Measurements from ENCODE around the gene UBC. TPM values are rescaled to one million over a fixed set of nuclear protein-coding genes. Genes with fewer than 3 reads are reported as not detected.
"Not testable (repeated sequence)": the region's sequence is repeated elsewhere in the genome, so short reads cannot be mapped to it uniquely, and the experiment has no call there.

The UBC gene
- total RNA-seq, 4 donors from 2014 or later = 1,276 to 1,840 (median 1,378) TPM

DNA sequence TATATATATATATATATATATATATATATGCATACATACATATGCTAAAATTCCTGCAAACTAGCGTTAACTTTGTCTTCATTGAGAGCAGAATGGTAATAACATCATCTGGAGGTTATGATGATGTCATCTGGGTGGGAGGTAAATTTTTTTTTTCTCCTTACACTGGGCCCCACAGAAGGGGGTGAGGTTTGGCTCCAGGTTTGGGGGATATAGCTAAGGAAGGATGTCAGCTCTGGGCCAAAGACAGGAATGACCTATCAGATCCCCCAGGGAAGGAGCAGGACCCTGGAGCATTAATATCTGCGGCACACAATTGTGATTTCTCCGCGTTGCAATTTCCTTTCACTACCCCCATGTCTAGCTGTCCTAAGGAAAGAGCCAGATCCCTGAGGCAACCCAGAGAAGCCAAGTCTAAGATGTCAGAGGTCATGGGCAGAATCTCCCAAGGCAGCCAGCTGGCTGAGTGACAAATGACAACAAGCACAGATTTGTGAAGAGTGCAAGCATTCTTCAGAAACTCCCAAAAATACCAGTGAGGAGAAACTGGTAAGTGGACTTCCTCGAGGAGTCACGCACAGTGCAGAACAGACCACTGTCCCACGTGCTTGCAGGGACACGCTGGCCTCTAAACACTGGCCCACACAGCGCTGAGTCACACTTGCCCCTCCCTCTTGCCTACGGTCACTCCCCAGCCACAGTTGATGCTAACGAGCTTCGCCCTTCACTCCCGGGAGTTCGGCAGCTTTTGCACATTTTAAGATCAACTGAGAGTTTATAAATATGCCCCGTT lies 9.9 kb downstream of the UBC start:
- peaks cover 0 to 43% (median 14%) of the 10 kb centered on the region in 4 donors for H3K4me1 ChIP-seq
- peak; percentile 26 to 46 for TF ChIP-seq POLR2A (IDR thresholded peaks at IDR 0.05)
- peak; percentile 86 to 97 for TF ChIP-seq EP300 (IDR thresholded peaks at IDR 0.05)
- TF ChIP-seq, protein P1, sequence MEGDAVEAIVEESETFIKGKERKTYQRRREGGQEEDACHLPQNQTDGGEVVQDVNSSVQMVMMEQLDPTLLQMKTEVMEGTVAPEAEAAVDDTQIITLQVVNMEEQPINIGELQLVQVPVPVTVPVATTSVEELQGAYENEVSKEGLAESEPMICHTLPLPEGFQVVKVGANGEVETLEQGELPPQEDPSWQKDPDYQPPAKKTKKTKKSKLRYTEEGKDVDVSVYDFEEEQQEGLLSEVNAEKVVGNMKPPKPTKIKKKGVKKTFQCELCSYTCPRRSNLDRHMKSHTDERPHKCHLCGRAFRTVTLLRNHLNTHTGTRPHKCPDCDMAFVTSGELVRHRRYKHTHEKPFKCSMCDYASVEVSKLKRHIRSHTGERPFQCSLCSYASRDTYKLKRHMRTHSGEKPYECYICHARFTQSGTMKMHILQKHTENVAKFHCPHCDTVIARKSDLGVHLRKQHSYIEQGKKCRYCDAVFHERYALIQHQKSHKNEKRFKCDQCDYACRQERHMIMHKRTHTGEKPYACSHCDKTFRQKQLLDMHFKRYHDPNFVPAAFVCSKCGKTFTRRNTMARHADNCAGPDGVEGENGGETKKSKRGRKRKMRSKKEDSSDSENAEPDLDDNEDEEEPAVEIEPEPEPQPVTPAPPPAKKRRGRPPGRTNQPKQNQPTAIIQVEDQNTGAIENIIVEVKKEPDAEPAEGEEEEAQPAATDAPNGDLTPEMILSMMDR (IDR thresholded peaks at IDR 0.05) = no peak
- no peaks in the 10 kb centered on the region for H3K27me3 ChIP-seq
- H3K36me3 ChIP-seq = no peaks in the 10 kb centered on the region
- peak overlapping the region; percentile 18 to 92 (median 83) for H3K27ac ChIP-seq
- H3K4me3 ChIP-seq = peak overlapping the region in 1 of 4 donors; percentile 24
- H3K9me3 ChIP-seq = no peaks in the 10 kb centered on the region
- WGBS, 2 donors = 13 to 16% methylated on average over 15 of the region's 15 CpGs
- peak; percentile 83 to 88 for DNase-seq (ENCODE audit: low spot score in 2 of 2)

DNA sequence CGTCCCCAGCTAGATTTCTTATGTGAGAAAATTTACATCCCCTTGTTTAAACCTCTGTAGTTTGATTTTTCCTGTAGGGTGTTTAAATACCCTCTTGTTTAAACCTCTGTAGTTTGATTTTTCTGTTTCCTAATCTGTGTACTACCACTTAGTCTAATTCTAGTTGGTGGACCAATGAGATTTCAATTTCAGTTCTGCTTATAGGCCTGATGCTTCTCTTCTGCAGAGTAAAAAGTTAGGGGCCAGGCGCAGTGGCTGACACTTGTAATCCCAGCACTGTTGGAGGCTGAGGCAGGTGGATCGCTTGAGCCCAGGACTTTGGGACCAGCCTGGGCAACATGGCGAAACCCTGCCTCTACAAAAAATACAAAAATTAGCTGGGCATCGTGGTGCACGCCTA lies 11.5 kb downstream of the UBC start:
- no peaks in the 10 kb centered on the region for H3K36me3 ChIP-seq
- no peaks in the 10 kb centered on the region for H3K9me3 ChIP-seq
- H3K4me3 ChIP-seq = no peak overlapping the region
- DNase-seq (ENCODE audit: low spot score in 2 of 2) = no peak
- 93 to 94% methylated on average over 6 of the region's 6 CpGs for WGBS, 2 donors
- H3K4me1 ChIP-seq = peaks cover 0 to 53% (median 19%) of the 10 kb centered on the region in 4 donors
- H3K27me3 ChIP-seq = no peaks in the 10 kb centered on the region
- no peak overlapping the region for H3K27ac ChIP-seq
- TF ChIP-seq EP300 (IDR thresholded peaks at IDR 0.05) (no peak), POLR2A (IDR thresholded peaks at IDR 0.05) (no peak)
- TF ChIP-seq, protein P1 (IDR thresholded peaks at IDR 0.05) = no peak

DNA sequence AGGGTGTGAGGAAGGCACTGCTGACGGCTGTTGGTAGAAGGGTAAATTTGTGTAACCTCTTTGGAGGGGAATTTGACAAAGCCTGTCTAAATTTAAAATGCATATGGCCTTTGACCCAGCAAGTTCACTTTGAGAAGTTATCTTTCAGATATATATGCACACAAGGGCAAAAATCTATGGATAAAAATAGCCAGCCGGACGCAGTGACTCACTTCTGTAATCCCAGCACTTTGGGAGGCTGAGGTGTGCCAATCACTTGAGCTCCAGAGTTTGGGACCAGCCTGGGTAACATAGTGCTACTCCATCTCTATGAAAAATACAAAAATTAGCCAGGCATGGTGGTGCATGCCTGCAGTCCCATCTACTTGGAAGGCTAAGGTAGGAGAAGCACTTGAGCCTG lies 13.4 kb downstream of the UBC start:
- Histone ChIP-seq H3K36me3 (no peaks in the 10 kb centered on the region), H3K9me3 (no peaks in the 10 kb centered on the region), H3K4me3 (no peak overlapping the region), H3K27me3 (no peaks in the 10 kb centered on the region), H3K27ac (no peak overlapping the region), H3K4me1 (peaks cover 0 to 41% (median 17%) of the 10 kb centered on the region in 4 donors)
- TF ChIP-seq POLR2A (IDR thresholded peaks at IDR 0.05) (no peak), EP300 (IDR thresholded peaks at IDR 0.05) (no peak)
- TF ChIP-seq, protein P1 (IDR thresholded peaks at IDR 0.05) = no peak
- WGBS, 2 donors = 50 to 70% methylated on average over 3 of the region's 3 CpGs
- DNase-seq (ENCODE audit: low spot score in 2 of 2) = no peak

DNA sequence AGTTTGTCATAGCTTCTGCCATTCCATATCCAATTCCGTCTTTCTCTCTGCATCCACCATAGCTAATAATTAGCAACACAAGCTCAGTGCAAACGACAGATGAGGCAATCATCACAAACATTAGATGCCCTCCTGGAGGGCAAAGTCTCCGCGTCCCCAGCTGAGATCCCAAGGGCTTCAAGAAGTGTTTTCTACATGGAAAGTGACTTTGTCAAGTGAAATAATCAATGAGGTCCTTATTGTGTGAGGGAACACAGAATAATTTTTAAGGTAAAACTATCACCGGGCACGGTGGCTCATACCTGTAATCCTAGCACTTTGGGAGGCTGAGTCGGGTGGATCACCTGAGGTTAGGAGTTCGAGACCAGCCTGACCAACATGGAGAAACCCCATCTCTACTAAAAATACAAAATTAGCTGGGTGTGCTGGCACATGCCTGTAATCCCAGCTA lies 14.1 kb downstream of the UBC start:
- H3K9me3 ChIP-seq, H3K27me3 ChIP-seq, H3K4me3 ChIP-seq: not testable (repeated sequence)

DNA sequence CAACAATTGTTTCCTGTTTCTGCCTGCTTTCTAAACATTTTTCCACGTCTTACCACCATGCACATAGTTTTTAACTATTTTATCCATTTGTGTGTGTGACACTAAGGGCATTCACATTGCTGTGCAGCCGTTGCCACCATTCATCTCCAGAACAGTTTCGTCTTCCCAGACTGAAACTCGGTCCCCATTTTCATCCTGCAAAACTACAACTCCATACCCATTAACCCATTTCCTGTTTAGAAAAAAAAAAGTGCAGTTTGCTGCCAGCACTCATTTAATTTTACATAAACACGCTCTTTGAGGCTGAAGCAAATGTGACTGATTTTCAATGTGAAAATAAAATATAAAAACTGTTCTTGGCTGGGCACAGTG lies 15.5 kb downstream of the UBC start:
- Histone ChIP-seq H3K4me1 (peaks cover 0 to 20% (median 9%) of the 10 kb centered on the region in 4 donors), H3K9me3 (no peaks in the 10 kb centered on the region), H3K36me3 (no peaks in the 10 kb centered on the region), H3K27ac (peak overlapping the region in 2 of 4 donors; percentile 45 to 48), H3K4me3 (no peak overlapping the region), H3K27me3 (no peaks in the 10 kb centered on the region)
- no peak for DNase-seq (ENCODE audit: low spot score in 2 of 2)
- TF ChIP-seq, protein P1 (IDR thresholded peaks at IDR 0.05) = no peak
- no peak for TF ChIP-seq POLR2A (IDR thresholded peaks at IDR 0.05)
- TF ChIP-seq EP300 (IDR thresholded peaks at IDR 0.05) = no peak
- 26 to 28% methylated on average over 5 of the region's 5 CpGs for WGBS, 2 donors

More for the DNA sequence above, 14.1 kb downstream of the UBC start:
- H3K27ac ChIP-seq; DNase-seq (ENCODE audit: low spot score in 2 of 2); H3K36me3 ChIP-seq: not testable (repeated sequence)
- H3K4me1 ChIP-seq = peaks cover 0 to 35% (median 16%) of the 10 kb centered on the region in 4 donors
- WGBS, 2 donors = 86 to 88% methylated on average over 8 of the region's 8 CpGs

Measured in tibial nerve (tissue), 4 donors.